Stimulated activated CD8-positive, alpha-beta memory T cell treated with anti-CD3 and anti-CD28 coated beads, Interleukin-15, amount 100 ng/mL, for 4 hours (primary cell): Measurements from ENCODE around the gene GDI1.

ENCODE experiments used
- DNase-seq, 2 donors: peaks; one replicate each; pipeline ENCODE4 v3.0.0-alpha.2; 2020; ENCODE audit warnings: low read depth in 2 of 2

Gene GDI1

GRCh38 chrX:154408659-154409221 is 28.2 kb upstream of the GDI1 start:
- DNase-seq = no peak

- no peak for DNase-seq
These were observed 27.6 kb upstream of the GDI1 start, which contains the start of gene DNASE1L1 for GRCh38 chrX:154409222-154409871. TSS of gene DNASE1L1 (minus strand) at chrX:154409254. CDS start at chrX:154405568, 3,686 bp downstream.

GRCh38 chrX:154411981-154412340 is 25.0 kb upstream of the GDI1 start:
- DNase-seq = no peak

- DNase-seq = no peak
These were observed 24.5 kb upstream of the GDI1 start for GRCh38 chrX:154412468-154412867.

GRCh38 chrX:154413142-154413541 is 23.8 kb upstream of the GDI1 start:
- no peak for DNase-seq

- no peak for DNase-seq
These were observed 19.8 kb upstream of the GDI1 start for GRCh38 chrX:154417157-154417556.

- no peak for DNase-seq
These were observed 17.8 kb upstream of the GDI1 start for GRCh38 chrX:154419189-154419588.

- DNase-seq = no peak
These were observed 17.1 kb upstream of the GDI1 start for GRCh38 chrX:154419688-154420401.

- DNase-seq = no peak
These were observed 16.6 kb upstream of the GDI1 start for GRCh38 chrX:154420402-154420756.

GRCh38 chrX:154426916-154427770 is 9.8 kb upstream of the GDI1 start:
- DNase-seq = no peak

GRCh38 chrX:154428176-154429171 is 8.5 kb upstream of the GDI1 start, which contains the start of gene ATP6AP1:
TSS of gene ATP6AP1 (plus strand) at chrX:154428677. CDS start at chrX:154428693, 16 bp downstream.
- peak; percentile 69 to 77 for DNase-seq

- DNase-seq = no peak
These were observed 7.2 kb upstream of the GDI1 start for GRCh38 chrX:154429711-154430110.

- no peak for DNase-seq
These were observed 6.5 kb upstream of the GDI1 start for GRCh38 chrX:154430479-154430878.

- no peak for DNase-seq
These were observed 6.0 kb upstream of the GDI1 start for GRCh38 chrX:154430916-154431315.

- DNase-seq = no peak
These were observed 5.6 kb upstream of the GDI1 start for GRCh38 chrX:154431341-154431740.

GRCh38 chrX:154432210-154432609 is 4.7 kb upstream of the GDI1 start:
- no peak for DNase-seq

GRCh38 chrX:154433605-154434004 is 3.3 kb upstream of the GDI1 start:
- DNase-seq = no peak

GRCh38 chrX:154434394-154435168 is 2.4 kb upstream of the GDI1 start:
- DNase-seq = no peak

- DNase-seq = no peak
These were observed 1.7 kb upstream of the GDI1 start for GRCh38 chrX:154435171-154435733.
